Measurements from ENCODE around the gene ONECUT3.
"Not testable (repeated sequence)": the region's sequence is repeated elsewhere in the genome, so short reads cannot be mapped to it uniquely, and the experiment has no call there.

ONECUT3 gene

DNA sequence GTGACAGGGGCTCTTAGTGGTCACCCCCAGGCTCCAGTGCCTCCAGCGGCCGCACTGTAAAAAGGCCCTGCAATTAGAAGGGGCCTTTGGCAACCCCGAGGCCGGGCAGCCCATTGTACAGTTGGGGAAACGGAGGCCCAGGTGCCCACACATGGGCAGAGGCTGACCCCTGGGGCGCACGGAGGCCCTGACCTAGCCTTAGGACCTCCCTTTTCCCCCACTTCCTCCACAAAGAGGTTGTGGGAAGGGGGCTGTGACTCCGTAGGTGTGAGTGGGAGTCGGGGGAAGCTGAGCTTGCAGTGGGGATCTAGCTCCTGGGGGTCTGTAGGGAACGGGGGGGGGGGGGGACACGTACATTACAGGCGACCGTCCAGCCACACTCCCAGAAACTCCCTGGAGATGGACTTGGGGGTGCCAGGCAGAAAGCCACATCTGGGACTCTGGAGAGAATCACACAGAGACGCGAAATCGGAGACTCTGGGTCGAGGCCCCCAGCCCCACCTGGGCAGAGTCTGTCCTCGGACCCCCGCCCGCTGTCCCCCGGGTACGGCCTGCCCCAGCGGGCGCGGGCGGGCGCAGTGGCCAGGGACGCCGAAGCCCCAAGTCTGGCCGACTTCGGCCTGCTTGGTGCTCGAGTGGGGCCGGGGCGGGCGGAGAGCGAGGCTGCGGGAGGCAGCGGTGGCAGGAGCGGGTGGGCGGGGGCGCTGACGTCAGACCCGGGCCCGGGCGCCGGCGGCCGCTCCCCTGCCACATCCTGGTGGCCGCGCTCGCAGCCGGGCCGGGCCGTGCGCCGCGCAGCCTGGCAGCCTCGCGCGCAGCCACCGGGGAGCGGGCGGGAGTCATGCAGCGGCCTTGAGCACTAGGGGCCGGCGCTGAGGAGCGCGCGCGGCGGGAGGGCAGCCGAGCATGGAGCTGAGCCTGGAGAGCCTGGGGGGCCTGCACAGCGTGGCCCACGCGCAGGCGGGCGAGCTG, at the start of gene ONECUT3:
ONECUT3 (plus strand) TSS at position 750 of the 972 bp plus-strand sequence; CDS start at position 907, 157 bp downstream.
- ChIA-PET POLR2A (no interaction called here), CTCF (no interaction called here)
- TF ChIP-seq TARDBP (IDR thresholded peaks at IDR 0.05) (no peak), FOXA1 (IDR thresholded peaks at IDR 0.05) (no peak), CTBP1 (IDR thresholded peaks at IDR 0.05; ENCODE audit: borderline replicate concordance) (no peak), SP1 (IDR thresholded peaks at IDR 0.05) (no peak), L3MBTL2 (conservative IDR thresholded peaks at IDR 0.05) (no peak), NFRKB (IDR thresholded peaks at IDR 0.05) (no peak), LEF1 (IDR thresholded peaks at IDR 0.05; ENCODE audit: borderline replicate concordance) (no peak), SUZ12 (IDR thresholded peaks at IDR 0.05) (no peak), ZNF384 (IDR thresholded peaks at IDR 0.05) (no peak), ELF4 (IDR thresholded peaks at IDR 0.05) (no peak), BHLHE40 (IDR thresholded peaks at IDR 0.05; ENCODE audit: borderline replicate concordance) (no peak), HDGF (IDR thresholded peaks at IDR 0.05; ENCODE audit: borderline replicate concordance) (no peak)
- TF ChIP-seq, protein P1, sequence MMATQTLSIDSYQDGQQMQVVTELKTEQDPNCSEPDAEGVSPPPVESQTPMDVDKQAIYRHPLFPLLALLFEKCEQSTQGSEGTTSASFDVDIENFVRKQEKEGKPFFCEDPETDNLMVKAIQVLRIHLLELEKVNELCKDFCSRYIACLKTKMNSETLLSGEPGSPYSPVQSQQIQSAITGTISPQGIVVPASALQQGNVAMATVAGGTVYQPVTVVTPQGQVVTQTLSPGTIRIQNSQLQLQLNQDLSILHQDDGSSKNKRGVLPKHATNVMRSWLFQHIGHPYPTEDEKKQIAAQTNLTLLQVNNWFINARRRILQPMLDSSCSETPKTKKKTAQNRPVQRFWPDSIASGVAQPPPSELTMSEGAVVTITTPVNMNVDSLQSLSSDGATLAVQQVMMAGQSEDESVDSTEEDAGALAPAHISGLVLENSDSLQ (IDR thresholded peaks at IDR 0.05), result no peak
- DNase-seq (ENCODE audit: extremely low spot score), result no peak

DNA sequence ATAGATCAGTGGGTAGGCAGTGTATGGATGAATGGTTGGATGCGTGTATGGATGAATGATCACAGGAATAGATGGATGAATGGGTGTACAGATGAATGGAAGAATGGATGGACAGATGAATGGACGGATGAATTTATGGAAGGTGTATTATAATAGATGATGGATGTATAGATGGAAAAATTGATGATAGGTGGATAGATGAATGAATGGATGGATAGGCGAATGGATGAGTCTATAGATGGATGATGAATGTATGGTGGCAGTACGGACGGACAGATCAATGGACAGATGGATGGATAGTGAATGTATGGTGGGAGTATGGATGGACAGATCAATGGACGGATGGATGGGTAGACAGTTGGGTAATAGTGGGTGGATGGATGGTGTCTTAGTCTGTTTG, 49.0 kb upstream of the ONECUT3 start:
- no peak for DNase-seq (ENCODE audit: extremely low spot score)
- POLR2A ChIA-PET, result no interaction called here
- CTCF ChIA-PET, result no interaction called here
- TF ChIP-seq SP1 (IDR thresholded peaks at IDR 0.05) (no peak), BHLHE40 (IDR thresholded peaks at IDR 0.05; ENCODE audit: borderline replicate concordance) (no peak)

DNA sequence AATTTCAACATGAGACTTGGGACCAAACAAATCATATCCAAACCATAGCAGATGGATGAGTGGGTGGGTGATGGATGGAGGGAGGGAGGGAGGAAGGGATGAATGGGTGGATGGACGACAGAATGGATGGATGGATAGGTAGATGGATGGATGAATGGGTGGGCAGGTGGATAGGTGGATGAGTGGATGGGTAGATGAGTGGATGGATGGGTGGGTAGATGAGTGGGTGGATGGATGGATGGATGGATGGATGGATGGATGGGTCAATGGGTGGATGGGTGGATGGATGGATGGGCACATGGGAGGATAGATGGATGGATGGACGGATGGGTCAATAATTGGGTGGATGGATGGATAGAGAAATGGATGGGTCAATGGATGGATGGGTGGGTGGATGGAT, 47.9 kb upstream of the ONECUT3 start:
- no peak for DNase-seq (ENCODE audit: extremely low spot score)
- TF ChIP-seq HDGF (IDR thresholded peaks at IDR 0.05; ENCODE audit: borderline replicate concordance) (no peak), ZNF384 (IDR thresholded peaks at IDR 0.05) (no peak), TARDBP (IDR thresholded peaks at IDR 0.05) (no peak), FOXM1 (IDR thresholded peaks at IDR 0.05; ENCODE audit: borderline replicate concordance) (no peak), SUZ12 (IDR thresholded peaks at IDR 0.05) (no peak), L3MBTL2 (conservative IDR thresholded peaks at IDR 0.05) (no peak), NFRKB (IDR thresholded peaks at IDR 0.05) (no peak), FOXK2 (IDR thresholded peaks at IDR 0.05) (no peak), FOXA1 (IDR thresholded peaks at IDR 0.05) (no peak), BHLHE40 (IDR thresholded peaks at IDR 0.05; ENCODE audit: borderline replicate concordance) (no peak)
- TF ChIP-seq, protein P1 (IDR thresholded peaks at IDR 0.05), result no peak
- ChIA-PET POLR2A (no interaction called here), CTCF (no interaction called here)

DNA sequence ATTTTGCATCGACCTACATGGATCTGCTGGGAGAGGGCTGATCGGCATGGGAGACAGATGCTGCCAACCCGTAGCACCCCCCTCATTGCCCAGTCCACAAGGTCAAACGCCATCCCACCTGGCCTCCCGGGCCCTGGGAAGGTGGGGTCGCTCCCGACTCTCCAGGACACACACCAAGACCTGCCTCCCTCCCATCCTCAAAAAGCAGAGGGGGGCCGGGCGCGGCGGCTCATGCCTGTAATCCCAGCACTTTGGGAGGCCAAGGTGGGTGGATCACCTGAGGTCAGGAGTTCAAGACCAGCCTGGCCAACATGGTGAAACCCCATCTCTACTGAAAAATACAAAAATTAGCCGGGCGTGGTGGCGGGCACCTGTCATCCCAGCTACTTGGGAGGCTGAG, 46.7 kb upstream of the ONECUT3 start:
- POLR2A ChIA-PET, result interaction anchor here (1.0 kb wide), 1 partner anchor 19 kb away, joined by 3 read pairs; no protein-coding TSS in a partner anchor
- CTCF ChIA-PET; DNase-seq (ENCODE audit: extremely low spot score): not testable (repeated sequence)

DNA sequence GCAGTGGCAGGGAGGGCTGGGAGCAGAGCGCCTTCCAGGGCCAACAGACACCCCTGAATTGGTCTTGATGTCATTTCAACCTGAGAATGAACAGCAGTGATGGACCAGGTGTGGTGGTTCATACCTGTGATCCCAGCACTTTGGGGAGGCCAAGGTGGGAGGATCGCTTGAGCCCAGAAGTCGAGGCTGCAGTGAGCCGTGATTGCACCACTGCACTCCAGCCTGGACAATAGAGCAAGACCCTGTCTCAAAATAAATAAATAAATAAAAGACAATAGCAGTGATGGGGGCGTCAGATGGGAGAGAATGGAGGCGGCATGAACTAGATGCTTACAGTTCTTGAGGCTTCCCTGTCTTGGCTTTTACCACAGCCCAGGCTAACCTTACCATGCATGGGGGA, 46.1 kb upstream of the ONECUT3 start:
- TF ChIP-seq LEF1 (IDR thresholded peaks at IDR 0.05; ENCODE audit: borderline replicate concordance) (no peak), NFRKB (IDR thresholded peaks at IDR 0.05) (no peak), CTBP1 (IDR thresholded peaks at IDR 0.05; ENCODE audit: borderline replicate concordance) (no peak), ELF4 (IDR thresholded peaks at IDR 0.05) (no peak), FOXM1 (IDR thresholded peaks at IDR 0.05; ENCODE audit: borderline replicate concordance) (no peak), SUZ12 (IDR thresholded peaks at IDR 0.05) (no peak), TARDBP (IDR thresholded peaks at IDR 0.05) (no peak), ARNT (IDR thresholded peaks at IDR 0.05) (no peak), FOXK2 (IDR thresholded peaks at IDR 0.05) (no peak), ZNF384 (IDR thresholded peaks at IDR 0.05) (no peak)
- TF ChIP-seq, protein P1 (IDR thresholded peaks at IDR 0.05), result no peak
- CTCF ChIA-PET, result no interaction called here
- DNase-seq (ENCODE audit: extremely low spot score), result no peak
- POLR2A ChIA-PET, result interaction anchor here (0.7 kb wide), 1 partner anchor 103 kb away, joined by 3 read pairs; no protein-coding TSS in a partner anchor

DNA sequence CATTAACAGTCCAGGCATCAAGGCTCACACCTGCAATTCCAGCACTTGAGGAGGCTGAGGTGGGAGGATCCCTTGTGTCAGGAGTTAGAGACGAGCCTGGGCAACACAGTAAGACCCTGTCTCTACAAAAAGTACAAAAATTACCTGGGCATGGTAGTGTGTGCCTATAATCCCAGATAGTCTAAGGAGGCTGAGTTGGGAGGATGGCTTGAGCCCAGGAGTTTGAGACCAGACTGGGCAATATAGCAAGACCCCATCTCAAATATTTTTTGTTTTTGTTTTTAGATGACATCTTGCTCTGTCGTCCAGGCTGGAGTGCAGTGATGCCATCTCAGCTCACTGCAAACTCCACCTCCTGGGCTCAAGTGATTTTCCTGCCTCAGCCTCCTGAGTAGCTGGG, 40.1 kb upstream of the ONECUT3 start:
- POLR2A ChIA-PET, result no interaction called here
- no peak for DNase-seq (ENCODE audit: extremely low spot score)
- CTCF ChIA-PET, result interaction anchor here (2.1 kb wide), 1 partner anchor 41 kb away, joined by 4 read pairs; no protein-coding TSS in a partner anchor
- TF ChIP-seq, protein P1 (IDR thresholded peaks at IDR 0.05), result no peak
- no peak for TF ChIP-seq TARDBP (IDR thresholded peaks at IDR 0.05)
- no peak for TF ChIP-seq BHLHE40 (IDR thresholded peaks at IDR 0.05; ENCODE audit: borderline replicate concordance)
- no peak for TF ChIP-seq ZNF384 (IDR thresholded peaks at IDR 0.05)
- TF ChIP-seq L3MBTL2 (conservative IDR thresholded peaks at IDR 0.05), result no peak
- TF ChIP-seq SUZ12 (IDR thresholded peaks at IDR 0.05), result no peak
- TF ChIP-seq FOXA1 (IDR thresholded peaks at IDR 0.05), result no peak
- TF ChIP-seq HDGF (IDR thresholded peaks at IDR 0.05; ENCODE audit: borderline replicate concordance), result no peak
- no peak for TF ChIP-seq FOXM1 (IDR thresholded peaks at IDR 0.05; ENCODE audit: borderline replicate concordance)
- no peak for TF ChIP-seq LEF1 (IDR thresholded peaks at IDR 0.05; ENCODE audit: borderline replicate concordance)
- no peak for TF ChIP-seq CTBP1 (IDR thresholded peaks at IDR 0.05; ENCODE audit: borderline replicate concordance)
- no peak for TF ChIP-seq ELF4 (IDR thresholded peaks at IDR 0.05)
- no peak for TF ChIP-seq SP1 (IDR thresholded peaks at IDR 0.05)
- no peak for TF ChIP-seq NFRKB (IDR thresholded peaks at IDR 0.05)
- no peak for TF ChIP-seq ARNT (IDR thresholded peaks at IDR 0.05)
- no peak for TF ChIP-seq FOXK2 (IDR thresholded peaks at IDR 0.05)

Data from HEK293T (cell line).